Measurements from ENCODE around the gene MYH1.
"Not testable (repeated sequence)": the region's sequence is repeated elsewhere in the genome, so short reads cannot be mapped to it uniquely, and the experiment has no call there.

Gene MYH1

DNA sequence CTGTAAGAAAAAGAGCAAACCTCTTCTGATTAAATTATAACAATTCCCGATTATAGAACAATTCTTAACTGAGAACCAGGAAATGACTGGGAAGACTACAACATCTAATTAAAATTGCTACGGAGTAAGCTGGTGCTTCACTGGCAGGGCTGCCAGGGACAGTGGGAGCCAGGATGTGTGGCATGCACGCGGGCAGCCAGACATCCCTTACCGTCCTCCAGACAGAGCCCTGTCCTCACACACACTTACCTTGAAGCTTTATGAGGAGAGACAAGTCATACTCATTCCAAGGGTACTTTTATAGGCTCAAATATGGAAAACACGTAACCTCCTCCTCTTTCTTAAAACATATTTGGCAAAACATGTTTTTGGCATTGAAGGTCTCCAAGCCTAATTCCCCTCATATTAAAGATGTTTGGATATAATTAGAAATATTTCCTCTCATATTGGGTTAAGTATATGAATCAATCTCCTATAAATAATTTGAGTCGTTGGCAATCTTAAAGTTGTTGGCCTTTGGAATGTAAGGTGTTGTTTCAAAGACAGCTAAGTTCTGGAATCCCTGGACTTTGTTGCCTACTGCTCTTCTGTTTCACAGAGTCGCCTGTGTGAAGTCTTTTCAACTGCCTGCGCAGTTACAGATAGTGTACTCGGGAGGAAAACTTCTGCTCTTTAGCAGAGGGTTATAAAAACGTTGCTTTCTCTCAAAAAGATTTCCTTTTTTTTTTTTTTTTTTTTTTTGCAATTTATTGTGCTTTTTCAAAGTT lies at the start of gene MYH1:
TSS of gene MYH1 (minus strand) at position 272 of the 767 bp plus-strand sequence. CDS start 1,900 bp downstream, outside the sequence.
- TF ChIP-seq POLR2A (IDR thresholded peaks at IDR 0.05; ENCODE audit: low read length) (no peak), GATA1 (IDR thresholded peaks at IDR 0.05; ENCODE audit: low read depth, low read length) (no peak)
- DNase-seq: no peak

DNA sequence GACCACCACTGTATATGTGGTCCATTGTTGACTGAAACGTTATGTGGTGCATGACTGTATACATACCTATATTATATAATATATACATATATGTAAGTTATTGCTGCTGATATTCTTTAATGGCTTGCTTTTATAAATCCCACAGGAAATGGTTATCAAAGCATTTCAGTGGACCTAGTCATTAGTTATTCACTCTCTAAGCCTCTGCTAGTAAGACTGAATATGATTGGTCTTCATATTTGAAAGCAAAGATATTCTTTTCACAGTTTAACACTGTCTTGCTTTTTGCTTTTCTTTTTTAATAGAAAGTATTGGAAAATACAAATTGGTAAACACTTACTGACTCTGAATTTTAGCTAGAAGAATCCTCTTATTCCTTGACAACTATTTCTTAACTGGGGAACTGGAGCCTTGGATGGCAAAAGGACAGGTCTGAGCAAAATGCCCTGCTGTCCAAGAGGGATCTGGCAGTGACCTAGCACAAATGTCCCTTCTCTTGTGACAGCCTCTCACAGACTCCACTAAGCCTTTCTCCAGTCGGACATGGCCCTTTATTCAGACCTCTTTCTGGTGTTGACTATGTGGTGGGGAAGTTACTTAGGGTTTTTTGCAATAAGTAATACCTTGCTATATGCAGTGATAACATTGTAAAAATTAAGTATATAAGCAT lies 45.8 kb upstream of the MYH1 start:
- no peak for DNase-seq
- TF ChIP-seq POLR2A (IDR thresholded peaks at IDR 0.05; ENCODE audit: low read length) (no peak), GATA1 (IDR thresholded peaks at IDR 0.05; ENCODE audit: low read depth, low read length) (no peak)

DNA sequence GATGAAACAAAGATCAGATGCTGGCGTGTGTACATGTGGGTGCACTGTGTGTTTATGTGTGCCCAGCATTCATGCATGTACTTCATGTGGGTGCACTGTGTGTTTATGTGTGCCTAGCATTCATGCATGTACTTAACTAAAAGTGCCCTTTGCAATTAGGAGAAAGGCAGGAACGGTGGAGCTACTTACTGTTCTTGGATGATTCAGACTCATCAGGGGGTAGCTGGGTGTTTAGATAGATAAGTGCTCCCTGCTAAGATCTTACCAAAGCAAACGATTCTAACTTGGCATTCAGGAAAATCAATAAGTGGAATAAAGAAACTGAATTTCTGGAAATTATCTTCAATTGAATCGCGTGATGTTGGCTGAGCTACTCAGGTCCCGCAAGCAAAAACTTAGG lies 39.7 kb upstream of the MYH1 start:
- TF ChIP-seq GATA1 (IDR thresholded peaks at IDR 0.05; ENCODE audit: low read depth, low read length): no peak
- TF ChIP-seq POLR2A (IDR thresholded peaks at IDR 0.05; ENCODE audit: low read length): no peak
- no peak for DNase-seq

DNA sequence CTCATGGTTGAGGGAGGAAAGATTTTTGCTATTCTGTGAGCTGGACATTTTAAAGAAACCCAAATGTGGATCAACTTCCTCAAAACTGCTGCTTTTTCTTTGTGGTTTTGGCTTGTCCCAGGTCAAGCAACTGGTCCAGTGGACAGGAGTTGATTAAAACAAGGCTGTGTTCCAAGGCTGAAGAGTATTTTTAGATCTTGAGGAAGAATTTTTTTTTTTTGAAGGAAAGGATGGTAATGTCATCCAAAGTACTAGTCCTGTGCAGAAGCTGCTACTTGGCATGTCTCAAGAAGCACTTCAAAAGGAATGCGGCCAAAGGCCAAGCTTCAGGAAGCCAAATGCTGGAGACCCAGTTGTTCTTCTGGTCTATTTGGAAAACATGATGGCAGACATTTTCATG lies 39.1 kb upstream of the MYH1 start:
- TF ChIP-seq GATA1 (IDR thresholded peaks at IDR 0.05; ENCODE audit: low read depth, low read length): no peak
- no peak for TF ChIP-seq POLR2A (IDR thresholded peaks at IDR 0.05; ENCODE audit: low read length)
- no peak for DNase-seq

DNA sequence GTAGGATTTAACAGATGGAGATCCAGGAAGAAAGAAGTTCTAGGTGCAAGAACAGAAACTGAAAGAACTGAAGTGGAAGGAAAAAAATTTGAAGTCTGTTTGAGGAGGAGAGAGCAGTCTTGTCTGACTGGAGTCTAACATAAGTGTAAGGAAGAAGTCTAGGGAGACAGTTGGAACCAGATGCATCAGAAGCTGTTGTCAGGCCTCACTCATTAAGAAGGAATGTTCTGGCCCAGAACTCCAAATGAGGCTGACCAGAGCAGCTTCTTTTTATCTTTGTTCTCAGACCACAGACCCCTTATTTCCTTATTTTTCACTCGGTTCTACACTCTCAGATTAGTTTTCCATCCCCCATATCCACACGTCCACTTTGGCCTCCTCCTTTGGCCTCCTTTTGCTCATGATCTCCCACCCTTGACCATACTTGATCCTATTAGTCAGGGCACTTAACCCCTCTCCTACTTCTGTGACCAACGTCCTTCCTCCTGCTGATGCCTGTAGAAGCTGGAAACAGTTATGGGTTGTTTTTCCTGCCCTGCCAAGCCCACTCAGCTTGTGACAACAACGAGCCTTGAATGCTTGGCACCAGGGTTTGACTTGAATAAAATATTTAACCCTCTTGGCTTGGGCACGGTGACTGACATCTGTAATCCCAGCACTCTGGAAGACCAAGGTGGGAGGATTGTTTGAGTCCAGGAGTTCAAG lies 38.1 kb upstream of the MYH1 start:
- no peak for DNase-seq
- no peak for TF ChIP-seq GATA1 (IDR thresholded peaks at IDR 0.05; ENCODE audit: low read depth, low read length)
- no peak for TF ChIP-seq POLR2A (IDR thresholded peaks at IDR 0.05; ENCODE audit: low read length)

DNA sequence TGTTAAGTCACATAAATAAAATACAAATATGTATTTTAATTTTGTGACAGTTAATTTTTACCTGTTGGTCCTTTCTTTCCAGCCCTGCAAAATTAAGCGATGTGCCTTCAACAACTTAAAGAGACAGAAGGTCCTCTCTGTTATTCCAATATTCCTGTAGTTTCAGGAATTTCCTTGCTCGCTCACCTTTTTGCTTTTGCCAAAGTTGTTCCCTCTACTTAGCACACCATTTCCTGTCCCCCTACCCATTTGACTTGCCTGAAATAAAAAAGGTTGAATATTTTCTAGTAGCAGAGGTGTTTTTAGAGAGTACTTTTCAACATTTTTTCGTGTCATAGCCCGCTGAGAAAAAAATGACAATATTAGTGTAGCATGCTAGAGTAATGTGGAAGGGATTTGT lies 31.7 kb upstream of the MYH1 start:
- no peak for DNase-seq
- TF ChIP-seq GATA1 (IDR thresholded peaks at IDR 0.05; ENCODE audit: low read depth, low read length): no peak
- no peak for TF ChIP-seq POLR2A (IDR thresholded peaks at IDR 0.05; ENCODE audit: low read length)

DNA sequence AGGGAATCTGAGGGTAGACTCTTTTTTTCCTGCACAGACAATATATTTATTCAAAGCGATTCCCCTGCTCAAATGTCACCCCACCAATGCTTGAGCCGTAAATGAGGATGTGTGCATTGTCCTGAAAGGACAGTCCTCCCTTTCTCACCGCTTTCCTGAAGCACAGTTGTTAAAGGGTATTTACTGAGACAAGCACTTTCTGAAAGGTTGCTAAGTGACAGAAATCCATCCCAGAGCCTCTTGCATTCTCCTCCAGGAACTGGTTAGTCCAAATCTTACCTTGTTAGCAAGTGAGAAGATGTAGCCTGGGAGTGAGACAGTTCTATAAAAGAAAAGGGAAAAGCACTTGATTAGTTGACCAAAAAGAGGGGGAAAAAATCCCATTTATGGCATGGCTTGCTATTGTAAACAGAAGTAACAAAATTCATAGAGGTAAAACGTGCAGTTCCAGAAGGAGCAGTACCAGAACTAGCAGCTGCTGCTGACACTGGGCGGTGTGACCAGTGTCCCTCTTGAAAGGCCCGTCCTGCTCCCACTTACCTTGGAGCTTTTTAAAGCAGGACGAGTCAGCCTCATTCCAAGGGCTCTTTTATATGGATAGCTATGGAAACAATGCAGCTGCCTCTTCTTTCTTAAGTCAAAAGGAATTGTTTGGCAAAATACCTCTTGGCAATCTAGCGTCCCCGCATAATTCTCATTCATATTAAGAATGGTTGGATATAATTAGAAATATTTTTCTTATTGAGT lies 30.9 kb upstream of the MYH1 start, which contains the start of gene MYH2:
TSS of gene MYH2 (minus strand) at position 563 of the 747 bp plus-strand sequence. CDS start 1,738 bp downstream, outside the sequence.
- TF ChIP-seq GATA1 (IDR thresholded peaks at IDR 0.05; ENCODE audit: low read depth, low read length) (no peak), POLR2A (IDR thresholded peaks at IDR 0.05; ENCODE audit: low read length) (no peak)
- no peak for DNase-seq

DNA sequence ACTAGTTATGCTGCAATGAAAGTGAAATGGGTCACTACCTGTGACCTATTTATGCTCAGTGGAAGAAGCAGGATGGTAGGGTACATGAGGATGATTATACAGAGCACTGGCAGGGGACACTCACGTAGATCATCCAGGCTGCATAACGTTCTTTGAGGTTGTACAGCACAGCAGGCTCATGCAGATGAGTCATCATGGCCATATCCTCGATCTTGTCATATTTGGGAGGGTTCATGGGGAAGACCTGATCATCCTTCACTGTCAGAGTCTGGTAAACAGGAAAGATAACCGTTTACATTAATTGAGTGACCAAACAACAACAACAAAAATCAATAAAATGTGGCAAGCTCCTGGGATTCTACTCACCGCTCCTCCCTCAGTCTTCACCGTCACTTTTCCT lies 29.0 kb upstream of the MYH1 start:
- DNase-seq: no peak
- TF ChIP-seq GATA1 (IDR thresholded peaks at IDR 0.05; ENCODE audit: low read depth, low read length) (no peak), POLR2A (IDR thresholded peaks at IDR 0.05; ENCODE audit: low read length) (no peak)

DNA sequence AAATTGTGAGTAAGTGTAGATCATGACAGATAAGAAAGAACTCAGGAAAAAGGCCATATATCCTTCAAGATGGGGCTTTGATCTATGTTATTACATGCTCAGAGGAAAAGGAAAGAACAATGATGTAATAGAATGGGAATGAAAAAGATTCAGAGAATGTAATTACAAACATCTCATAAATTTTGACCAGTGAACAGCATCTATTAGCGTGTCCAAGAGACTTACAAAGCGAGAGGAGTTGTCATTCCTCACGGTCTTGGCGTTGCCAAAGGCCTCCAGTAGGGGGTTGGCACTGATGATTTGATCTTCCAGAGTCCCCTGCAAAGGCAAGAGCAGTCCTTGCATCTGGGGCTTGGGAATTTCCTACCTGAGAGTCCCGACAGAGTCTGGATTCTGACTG lies 25.1 kb upstream of the MYH1 start:
- DNase-seq: not testable (repeated sequence)

DNA sequence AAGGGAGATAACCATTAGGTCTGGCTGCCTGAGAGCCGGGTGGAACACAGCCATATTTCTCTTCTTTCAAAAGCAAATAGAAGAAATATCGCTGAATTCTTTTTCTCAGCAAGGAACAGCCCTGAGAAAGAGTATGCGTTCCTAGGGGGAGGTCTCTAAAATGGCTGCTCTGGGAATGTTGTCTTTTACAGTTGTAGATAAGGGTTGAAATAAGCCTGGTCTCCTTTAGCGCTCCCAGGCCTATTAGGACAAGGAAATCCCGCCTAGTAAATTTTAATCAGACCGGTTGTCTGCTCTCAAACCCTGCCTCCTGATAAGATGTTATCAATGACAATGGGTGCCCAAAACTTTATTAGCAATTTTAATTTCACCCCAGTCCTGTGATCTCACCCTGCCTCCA lies 22.8 kb upstream of the MYH1 start:
- not testable (repeated sequence) for DNase-seq

DNA sequence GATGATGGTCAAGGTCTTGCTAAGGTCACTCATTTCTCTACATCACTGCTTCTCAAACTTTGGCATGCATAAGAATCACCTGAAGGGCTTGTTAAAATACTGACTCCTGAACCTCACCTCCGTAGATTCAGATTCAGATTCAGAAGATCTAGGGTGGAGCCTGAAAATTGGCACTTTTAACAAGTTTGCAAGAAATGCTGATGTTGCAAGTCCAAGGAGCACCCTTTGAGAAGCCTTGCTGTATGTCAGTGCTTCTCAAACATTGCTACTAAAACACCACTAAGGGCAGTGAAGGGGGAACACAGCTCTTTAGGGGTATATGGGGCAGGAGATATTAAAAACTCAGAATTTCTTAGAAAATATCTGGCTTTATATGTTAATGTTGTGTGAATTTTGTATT lies 13.7 kb upstream of the MYH1 start:
- TF ChIP-seq POLR2A (IDR thresholded peaks at IDR 0.05; ENCODE audit: low read length) (no peak), GATA1 (IDR thresholded peaks at IDR 0.05; ENCODE audit: low read depth, low read length) (no peak)
- DNase-seq: no peak

DNA sequence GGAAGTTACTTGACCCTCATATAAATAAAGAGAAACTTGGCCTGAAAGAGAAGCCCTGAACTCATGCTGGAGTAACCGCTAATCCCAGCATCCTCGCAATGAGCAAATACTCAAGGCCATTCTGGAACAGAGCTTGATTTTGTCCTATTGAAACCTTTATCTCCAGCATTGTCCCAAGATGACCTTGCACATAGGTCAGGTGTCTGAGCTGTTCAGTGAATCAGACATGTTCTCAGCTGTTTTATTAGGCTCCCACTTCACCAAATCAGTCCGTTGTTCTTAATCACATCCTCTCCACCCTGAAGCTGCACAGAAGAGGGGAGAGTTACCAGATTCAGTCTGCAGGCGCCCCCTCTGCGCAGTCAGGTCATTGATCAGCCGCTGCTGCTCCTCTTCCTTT lies 9.1 kb upstream of the MYH1 start:
- no peak for DNase-seq

DNA sequence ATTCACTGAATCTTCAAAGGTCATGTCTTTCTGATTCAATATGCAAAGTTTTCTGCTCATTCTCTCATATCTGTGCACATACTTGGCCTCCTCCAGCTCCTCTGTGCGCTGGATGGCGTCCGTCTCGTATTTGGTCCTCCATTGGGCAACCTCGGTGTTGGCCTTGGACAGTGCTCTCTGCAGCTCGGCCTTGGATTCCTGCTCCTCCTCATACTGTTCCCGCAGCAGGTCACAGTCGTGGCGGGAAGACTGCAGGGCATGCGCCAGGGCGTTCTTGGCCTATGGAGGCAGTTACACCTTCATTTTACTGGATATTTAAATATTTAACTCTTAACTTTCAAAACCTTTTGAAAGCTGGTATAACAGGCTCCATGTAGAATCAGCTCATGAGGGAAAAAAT lies 8.2 kb upstream of the MYH1 start:
- TF ChIP-seq GATA1 (IDR thresholded peaks at IDR 0.05; ENCODE audit: low read depth, low read length): no peak
- no peak for TF ChIP-seq POLR2A (IDR thresholded peaks at IDR 0.05; ENCODE audit: low read length)
- no peak for DNase-seq

More for the DNA sequence above, 9.1 kb upstream of the MYH1 start:
- no peak for TF ChIP-seq POLR2A (IDR thresholded peaks at IDR 0.05; ENCODE audit: low read length)
- no peak for TF ChIP-seq GATA1 (IDR thresholded peaks at IDR 0.05; ENCODE audit: low read depth, low read length)

DNA sequence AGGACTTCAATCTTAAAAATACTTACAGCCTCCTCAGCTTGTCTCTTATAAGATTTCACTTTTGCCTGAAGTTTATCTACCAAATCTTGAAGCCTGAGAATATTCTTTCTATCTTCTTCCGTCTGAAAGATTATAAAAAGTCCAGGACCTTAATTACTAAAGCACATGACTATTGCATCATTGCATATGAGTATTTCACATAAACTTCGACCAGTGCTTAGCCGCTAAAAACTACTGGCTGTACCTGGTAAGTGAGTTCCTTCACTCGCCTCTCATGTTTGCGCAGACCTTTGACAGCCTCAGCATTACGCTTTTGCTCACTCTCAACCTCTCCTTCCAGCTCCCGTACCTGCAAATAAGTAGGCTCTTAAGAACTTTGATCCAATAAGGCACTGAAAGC lies 4.7 kb upstream of the MYH1 start:
- TF ChIP-seq GATA1 (IDR thresholded peaks at IDR 0.05; ENCODE audit: low read depth, low read length) (no peak), POLR2A (IDR thresholded peaks at IDR 0.05; ENCODE audit: low read length) (no peak)
- no peak for DNase-seq
